HG03354 (cell line): ENCODE results near the gene CD276.
"Not testable (repeated sequence)": the region's sequence is repeated elsewhere in the genome, so short reads cannot be mapped to it uniquely, and the experiment has no call there.

ENCODE experiments used
- ATAC-seq: cut with Tn5 transposase; IDR thresholded peaks from one replicate; pipeline ENCODE4 v1.9.1; 2021; ENCODE audit warnings: mild to moderate bottlenecking; ENCODE audit not compliant: unreplicated experiment, poor library complexity, severe bottlenecking

Gene CD276

GRCh38 chr15:73683777-73684580 lies at the start of gene CD276:
CD276 (plus strand) TSS chr15:73684383; CDS start chr15:73699640, 15,257 bp downstream.
- no peak for ATAC-seq

GRCh38 chr15:73637527-73637926 lies 46.7 kb upstream of the CD276 start:
- no peak for ATAC-seq

- ATAC-seq = not testable (repeated sequence)
Measured at GRCh38 chr15:73639464-73639863, 44.7 kb upstream of the CD276 start.

GRCh38 chr15:73647259-73648013 lies 36.7 kb upstream of the CD276 start:
- ATAC-seq = no peak

- ATAC-seq = no peak
Measured at GRCh38 chr15:73648014-73648295, 36.2 kb upstream of the CD276 start.

GRCh38 chr15:73650416-73651126 lies 33.6 kb upstream of the CD276 start:
- no peak for ATAC-seq

GRCh38 chr15:73654659-73655058 lies 29.5 kb upstream of the CD276 start:
- no peak for ATAC-seq

- ATAC-seq = no peak
Measured at GRCh38 chr15:73655724-73656123, 28.5 kb upstream of the CD276 start.

- ATAC-seq = no peak
Measured at GRCh38 chr15:73658645-73659044, 25.5 kb upstream of the CD276 start.

- no peak for ATAC-seq
Measured at GRCh38 chr15:73660455-73660854, 23.7 kb upstream of the CD276 start.

- ATAC-seq = no peak
Measured at GRCh38 chr15:73674587-73674986, 9.6 kb upstream of the CD276 start.

GRCh38 chr15:73677146-73677607 lies 7.0 kb upstream of the CD276 start:
- no peak for ATAC-seq

GRCh38 chr15:73677733-73678132 lies 6.5 kb upstream of the CD276 start:
- ATAC-seq = no peak

- ATAC-seq = no peak
Measured at GRCh38 chr15:73678498-73678897, 5.7 kb upstream of the CD276 start.

- no peak for ATAC-seq
Measured at GRCh38 chr15:73679180-73679579, 5.0 kb upstream of the CD276 start.

- ATAC-seq = no peak
Measured at GRCh38 chr15:73679964-73680363, 4.2 kb upstream of the CD276 start.

GRCh38 chr15:73680549-73680948 lies 3.6 kb upstream of the CD276 start:
- ATAC-seq = no peak

- ATAC-seq = no peak
Measured at GRCh38 chr15:73681063-73681462, 3.1 kb upstream of the CD276 start.

GRCh38 chr15:73681856-73682599 lies 2.2 kb upstream of the CD276 start:
- ATAC-seq = no peak

GRCh38 chr15:73682600-73683090 lies 1.5 kb upstream of the CD276 start:
- ATAC-seq = no peak
